ENCODE measurements around the gene GPAM.
"Not testable (repeated sequence)": the region's sequence is repeated elsewhere in the genome, so short reads cannot be mapped to it uniquely, and the experiment has no call there.

GPAM gene

GRCh38 chr10:112139176-112139575 lies 44.4 kb downstream of the GPAM start:
- DNase-seq (ENCODE audit: insufficient read length, low spot score), result no peak
- no peak for FAIRE-seq

- DNase-seq (ENCODE audit: insufficient read length, low spot score) (peak; percentile 46), FAIRE-seq (no peak)
These were observed 46.2 kb downstream of the GPAM start for GRCh38 chr10:112137154-112137987.

- FAIRE-seq, result no peak
These were observed 46.9 kb downstream of the GPAM start for GRCh38 chr10:112136486-112137153.

GRCh38 chr10:112135604-112136003 lies 48.0 kb downstream of the GPAM start:
- no peak for DNase-seq (ENCODE audit: insufficient read length, low spot score)
- no peak for FAIRE-seq

More at GRCh38 chr10:112136486-112137153, 46.9 kb downstream of the GPAM start:
- DNase-seq (ENCODE audit: insufficient read length, low spot score), result no peak

GRCh38 chr10:112132435-112132834 lies 51.1 kb downstream of the GPAM start:
- DNase-seq (ENCODE audit: insufficient read length, low spot score) (no peak), FAIRE-seq (no peak)

- DNase-seq (ENCODE audit: insufficient read length, low spot score) (no peak), FAIRE-seq (no peak)
These were observed 51.6 kb downstream of the GPAM start for GRCh38 chr10:112131996-112132395.

- DNase-seq (ENCODE audit: insufficient read length, low spot score) (no peak), FAIRE-seq (no peak)
These were observed 52.2 kb downstream of the GPAM start for GRCh38 chr10:112131346-112131745.

GRCh38 chr10:112126901-112127300 lies 56.7 kb downstream of the GPAM start:
- FAIRE-seq (no peak), DNase-seq (ENCODE audit: insufficient read length, low spot score) (no peak)

- DNase-seq (ENCODE audit: insufficient read length, low spot score) (no peak), FAIRE-seq (no peak)
These were observed 57.4 kb downstream of the GPAM start for GRCh38 chr10:112126172-112126571.

GRCh38 chr10:112124866-112125265 lies 58.7 kb downstream of the GPAM start:
- FAIRE-seq, result no peak
- DNase-seq (ENCODE audit: insufficient read length, low spot score), result no peak

GRCh38 chr10:112122827-112123226 lies 60.7 kb downstream of the GPAM start:
- no peak for DNase-seq (ENCODE audit: insufficient read length, low spot score)
- FAIRE-seq, result no peak

- DNase-seq (ENCODE audit: insufficient read length, low spot score) (no peak), FAIRE-seq (no peak)
These were observed 63.1 kb downstream of the GPAM start for GRCh38 chr10:112120491-112120890.

- peak; percentile 86 for FAIRE-seq
- DNase-seq (ENCODE audit: insufficient read length, low spot score), result peak; percentile 50
These were observed 67.7 kb downstream of the GPAM start for GRCh38 chr10:112115781-112116385.

- FAIRE-seq; DNase-seq (ENCODE audit: insufficient read length, low spot score): not testable (repeated sequence)
These were observed 73.8 kb downstream of the GPAM start for GRCh38 chr10:112109779-112110178.

Measured in GM19239 (cell line).